B cell (primary cell): Measurements from ENCODE around the gene PHKG2. TPM values are rescaled to one million over a fixed set of nuclear protein-coding genes. Genes with fewer than 3 reads are reported as not detected.

Experiments
- ATAC-seq: fragments of 200-7000 bp; cut with Tn5 transposase; one replicate; pipeline ENCODE4 v1.10.0; 2021; ENCODE audit warnings: low read depth, mild to moderate bottlenecking, moderate number of reproducible peaks, moderate library complexity
- CTCF ChIA-PET: fragments of 350-600 bp; sonication (Branson Sonifier 250); formaldehyde crosslinking; loops from one replicate; lab custom pipeline; 2021; ENCODE audit warnings: antibody characterized with exemption, inconsistent platforms; lab: Charles Lee
- POLR2A ChIA-PET: fragments of 350-600 bp; sonication (Branson Sonifier 250); formaldehyde crosslinking; loops from one replicate; lab custom pipeline; 2021; ENCODE audit warnings: antibody characterized with exemption; lab: Charles Lee
- DNase-seq: peaks from one replicate; pipeline ENCODE4 v3.0.0; 2013
- H2AFZ ChIP-seq: 2 replicates; pipeline ENCODE4 v1.6.1; 2012; ENCODE audit warnings: mild to moderate bottlenecking, low read depth, low read length; ENCODE audit not compliant: insufficient read depth, poor library complexity, severe bottlenecking
- H3K27ac ChIP-seq, 2 donors: 1 replicate in 1 of 2; 2 replicates in 1 of 2; pipeline ENCODE4 v1.5.1; 2012 to 2013; ENCODE audit warnings: low read length in 2 of 2, mild to moderate bottlenecking in 2 of 2, moderate library complexity in 1 of 2
- H3K27me3 ChIP-seq, 4 experiments: fragments of 200-600 bp in 1 of 4; sonication (generic) in 1 of 4; replicated peaks in 1 of 4; 1 replicate in 2 of 4; 2 replicates in 2 of 4; pipeline versions ENCODE4 v1.6.1 to v1.7.0; 2013 to 2016; ENCODE audit warnings: low read length in 3 of 4, mild to moderate bottlenecking in 2 of 4, mixed read lengths in 1 of 4, moderate library complexity in 1 of 4; ENCODE audit not compliant: insufficient read depth in 4 of 4, control insufficient read depth in 3 of 4; ENCODE audit errors: control extremely low read depth in 1 of 4
- H3K36me3 ChIP-seq, 2 experiments: replicated peaks in 1 of 2; 1 replicate in 1 of 2; 2 replicates in 1 of 2; pipeline versions ENCODE4 v1.6.1 to v1.7.1; 2013; ENCODE audit warnings: low read length in 1 of 2; ENCODE audit not compliant: insufficient read depth in 2 of 2, control insufficient read depth in 1 of 2; ENCODE audit errors: control extremely low read depth in 1 of 2, extremely low read depth in 1 of 2
- H3K4me1 ChIP-seq, 2 donors: fragments of 200-600 bp in 1 of 2; sonication (generic) in 1 of 2; 1 replicate in 1 of 2; 2 replicates in 1 of 2; pipeline versions ENCODE4 v1.5.1 to v1.6.1; 2013 to 2017; ENCODE audit warnings: low read length in 2 of 2; ENCODE audit not compliant: control insufficient read depth in 2 of 2, insufficient read depth in 2 of 2
- H3K4me2 ChIP-seq: replicated peaks from 2 replicates; pipeline ENCODE3; 2012; ENCODE audit warnings: mild to moderate bottlenecking, low read depth, low read length; ENCODE audit not compliant: poor library complexity, severe bottlenecking
- H3K4me3 ChIP-seq, 5 experiments: fragments of 200-600 bp in 1 of 5; sonication (generic) in 1 of 5; 1 replicate in 3 of 5; 2 replicates in 2 of 5; pipeline versions ENCODE4 v1.5.1 to v1.7.0; 2011 to 2016; ENCODE audit warnings: low read length in 4 of 5, mild to moderate bottlenecking in 4 of 5, low read depth in 2 of 5, control low read depth in 1 of 5, moderate library complexity in 1 of 5; ENCODE audit not compliant: insufficient read depth in 1 of 5; ENCODE audit errors: control extremely low read depth in 1 of 5, extremely low read depth in 1 of 5
- H3K79me2 ChIP-seq: fragments of 200-600 bp; sonication (generic); one replicate; pipeline ENCODE4 v1.6.0; 2016; ENCODE audit warnings: low read length; ENCODE audit not compliant: control insufficient read depth, insufficient read depth
- H3K9ac ChIP-seq: fragments of 200-600 bp; sonication (generic); 2 replicates; pipeline ENCODE4 v1.6.1; 2017; ENCODE audit warnings: mild to moderate bottlenecking, low read length, moderate library complexity
- H3K9me3 ChIP-seq, 3 donors: one replicate each; pipeline versions ENCODE4 v1.6.1 to v1.7.1; 2013; ENCODE audit warnings: low read length in 2 of 3; ENCODE audit not compliant: control insufficient read depth in 2 of 3, insufficient read depth in 1 of 3; ENCODE audit errors: control extremely low read depth in 1 of 3
- H4K20me1 ChIP-seq: 2 replicates; pipeline ENCODE4 v1.6.0; 2012; ENCODE audit warnings: mild to moderate bottlenecking, low read length; ENCODE audit not compliant: insufficient read depth, control insufficient read depth, poor library complexity, severe bottlenecking
- H3K27ac Mint-ChIP-seq: one replicate; pipeline ENCODE4 v1.8.0; 2021; ENCODE audit warnings: mixed read lengths
- H3K27me3 Mint-ChIP-seq: one replicate; pipeline ENCODE4 v1.8.0; 2021; ENCODE audit warnings: mixed read lengths
- H3K4me1 Mint-ChIP-seq: one replicate; pipeline ENCODE4 v1.8.0; 2021; ENCODE audit warnings: mixed read lengths
- H3K4me3 Mint-ChIP-seq: one replicate; pipeline ENCODE4 v1.8.0; 2021; ENCODE audit warnings: mixed read lengths
- H3K9me3 Mint-ChIP-seq: one replicate; pipeline ENCODE4 v1.8.0; 2022; ENCODE audit warnings: mixed read lengths; ENCODE audit not compliant: insufficient read depth
- EZH2 ChIP-seq: IDR thresholded peaks from 2 replicates; pipeline ENCODE4 v1.6.1; 2012; ENCODE audit warnings: borderline replicate concordance, low read depth, mild to moderate bottlenecking, moderate library complexity, low read length; ENCODE audit not compliant: insufficient read depth, poor library complexity, severe bottlenecking
- WGBS: methylation state at CpG from one replicate; pipeline ENCODE4 v1.1.5; 2013; ENCODE audit warnings: missing lambda C conversion rate; ENCODE audit not compliant: insufficient coverage; 5-methylcytosine and 5-hydroxymethylcytosine counted together
- intact Hi-C: fragments of 100-400 bp; cut with micrococcal nuclease; formaldehyde crosslinking; loops from one replicate; pipeline ENCODE4 v1.10.0; 2022
- polyA plus RNA-seq: library from polyadenylated mRNA; depleted of rRNA; stranded (reverse); fragments of >200 nt; gene quantifications from 2 replicates; pipeline ENCODE4 v1.2.3, GENCODE V29; 2012
- total RNA-seq, 2 donors: library from RNA; stranded (reverse); fragments of 120-200 nt in 1 of 2; gene quantifications; 1 replicate in 1 of 2; 2 replicates in 1 of 2; pipeline versions ENCODE4 v1.2.3 to v1.2.4, GENCODE V29; 2013 to 2022
- TF ChIP-seq, protein P1 (sequence below): fragments of 200-600 bp; IDR thresholded peaks from one replicate; pipeline ENCODE4 v1.8.0; 2022; ENCODE audit warnings: antibody characterized with exemption, mild to moderate bottlenecking

PHKG2 gene
- total and polyA plus RNA-seq, 2 donors (not counting 1 experiment from before 2014, with no cell fraction given), result 55.7 to 80.8 TPM

DNA sequence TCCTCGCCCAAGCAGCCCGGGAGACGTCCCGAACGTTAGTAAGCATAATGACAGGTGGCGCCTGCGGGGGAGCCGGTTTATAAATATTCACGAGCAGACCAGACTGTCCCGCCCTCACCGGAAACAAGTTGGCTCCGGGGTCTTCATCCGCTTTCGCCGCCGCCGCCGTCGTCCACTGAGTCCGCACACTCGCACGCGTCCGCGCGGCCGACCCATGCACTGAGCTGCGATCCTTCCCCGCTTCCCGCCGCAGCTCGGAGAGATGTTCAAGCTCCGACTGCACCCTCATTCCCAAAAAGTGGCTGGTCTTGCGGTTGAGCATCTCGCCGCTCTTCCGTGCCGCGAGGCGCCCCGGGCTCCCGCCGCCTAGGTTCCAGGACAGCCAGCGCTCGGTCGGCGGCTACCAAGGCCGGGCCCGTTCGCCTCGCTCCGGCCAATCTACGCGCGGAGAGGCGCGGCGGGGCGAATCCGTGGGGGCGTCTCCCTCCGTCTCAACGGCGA, 13.3 kb downstream of the PHKG2 start:
- peaks cover 33% of the 10 kb centered on the region for H3K79me2 ChIP-seq
- Mint-ChIP-seq H3K4me1 (peaks cover 34% of the 10 kb centered on the region), H3K27me3 (no peaks in the 10 kb centered on the region), H3K4me3 (peak overlapping the region; percentile 98), H3K27ac (peak overlapping the region; percentile 95), H3K9me3 (no peaks in the 10 kb centered on the region)
- H3K4me3 ChIP-seq, result peak overlapping the region; percentile 82 to 93 (median 90)
- peaks cover 24 to 37% of the 10 kb centered on the region in 2 donors for H3K4me1 ChIP-seq
- H3K4me2 ChIP-seq, result peak overlapping the region; percentile 97
- peak overlapping the region; percentile 94 for H2AFZ ChIP-seq
- under 1% methylated on average over 64 of the region's 64 CpGs for whole genome bisulfite sequencing
- peak; percentile 76 for DNase-seq
- TF ChIP-seq, protein P1, sequence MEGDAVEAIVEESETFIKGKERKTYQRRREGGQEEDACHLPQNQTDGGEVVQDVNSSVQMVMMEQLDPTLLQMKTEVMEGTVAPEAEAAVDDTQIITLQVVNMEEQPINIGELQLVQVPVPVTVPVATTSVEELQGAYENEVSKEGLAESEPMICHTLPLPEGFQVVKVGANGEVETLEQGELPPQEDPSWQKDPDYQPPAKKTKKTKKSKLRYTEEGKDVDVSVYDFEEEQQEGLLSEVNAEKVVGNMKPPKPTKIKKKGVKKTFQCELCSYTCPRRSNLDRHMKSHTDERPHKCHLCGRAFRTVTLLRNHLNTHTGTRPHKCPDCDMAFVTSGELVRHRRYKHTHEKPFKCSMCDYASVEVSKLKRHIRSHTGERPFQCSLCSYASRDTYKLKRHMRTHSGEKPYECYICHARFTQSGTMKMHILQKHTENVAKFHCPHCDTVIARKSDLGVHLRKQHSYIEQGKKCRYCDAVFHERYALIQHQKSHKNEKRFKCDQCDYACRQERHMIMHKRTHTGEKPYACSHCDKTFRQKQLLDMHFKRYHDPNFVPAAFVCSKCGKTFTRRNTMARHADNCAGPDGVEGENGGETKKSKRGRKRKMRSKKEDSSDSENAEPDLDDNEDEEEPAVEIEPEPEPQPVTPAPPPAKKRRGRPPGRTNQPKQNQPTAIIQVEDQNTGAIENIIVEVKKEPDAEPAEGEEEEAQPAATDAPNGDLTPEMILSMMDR, result no peak
- TF ChIP-seq EZH2, result no peak
- no peaks in the 10 kb centered on the region for H3K9me3 ChIP-seq
- H3K27me3 ChIP-seq, result no peaks in the 10 kb centered on the region
- H3K27ac ChIP-seq, result peak overlapping the region; percentile 57 to 91
- ChIA-PET CTCF (interaction anchor here (0.7 kb wide), 1 partner anchor 52 kb away, joined by 3 read pairs; no protein-coding TSS in a partner anchor), POLR2A (interaction anchor here (2.1 kb wide), 1 partner anchor 13 kb away, joined by 9 read pairs; the partner anchor contains the start of gene PHKG2)
- peak overlapping the region; percentile 96 for H3K9ac ChIP-seq
- intact Hi-C loops, result loop anchor here (5.0 kb wide), 4 partner anchors 116 to 271 kb away; partner anchors contain the start of genes ORAI3 and STX4
- ATAC-seq, result peak; percentile 28
- H4K20me1 ChIP-seq, result peaks cover 35% of the 10 kb centered on the region
- peaks cover 0 to 43% of the 10 kb centered on the region in 2 experiments for H3K36me3 ChIP-seq
